Vagina (tissue), 2 donors: Measurements from ENCODE around the gene BLMH.

ENCODE experiments used
- CTCF ChIP-seq, 3 experiments: fragments of 450-650 bp in 2 of 3; fragments of 200-600 bp in 1 of 3; sonication (generic) in 1 of 3; IDR thresholded peaks; one replicate each; pipeline ENCODE4 v1.5.1; 2017 to 2019; ENCODE audit warnings: antibody characterized with exemption in 3 of 3, mild to moderate bottlenecking in 2 of 3, moderate library complexity in 2 of 3
- POLR2A ChIP-seq, 2 donors: fragments of 450-650 bp; IDR thresholded peaks; one replicate each; pipeline ENCODE4 v1.6.1; 2017; ENCODE audit warnings: antibody characterized with exemption in 2 of 2, mild to moderate bottlenecking in 2 of 2, moderate library complexity in 2 of 2
- POLR2AphosphoS5 ChIP-seq, 2 donors: sonication (generic); formaldehyde crosslinking; IDR thresholded peaks; one replicate each; pipeline ENCODE4 v1.9.0; 2017; ENCODE audit warnings: antibody characterized with exemption in 2 of 2, mild to moderate bottlenecking in 2 of 2, low read depth in 1 of 2; ENCODE audit not compliant: insufficient read depth in 1 of 2

- TF ChIP-seq POLR2A (IDR thresholded peaks at IDR 0.05) = no peak
- no peak for TF ChIP-seq CTCF (IDR thresholded peaks at IDR 0.05)
- no peak for TF ChIP-seq POLR2AphosphoS5 (IDR thresholded peaks at IDR 0.05; ENCODE audit: insufficient read depth in 1 of 2, low read depth in 1 of 2)
Measured at GRCh38 chr17:30249460-30249859, 42.3 kb downstream of the BLMH start.
